ENCODE data around the gene EIF2B2. TPM values are rescaled to one million over a fixed set of nuclear protein-coding genes. Genes with fewer than 3 reads are reported as not detected.

EIF2B2 gene
- total and polyA plus RNA-seq, 2 of the 13 experiments (the other 11 are each of a cell fraction or from before 2014, with no cell fraction given), result 54.4 to 78.6 TPM

DNA sequence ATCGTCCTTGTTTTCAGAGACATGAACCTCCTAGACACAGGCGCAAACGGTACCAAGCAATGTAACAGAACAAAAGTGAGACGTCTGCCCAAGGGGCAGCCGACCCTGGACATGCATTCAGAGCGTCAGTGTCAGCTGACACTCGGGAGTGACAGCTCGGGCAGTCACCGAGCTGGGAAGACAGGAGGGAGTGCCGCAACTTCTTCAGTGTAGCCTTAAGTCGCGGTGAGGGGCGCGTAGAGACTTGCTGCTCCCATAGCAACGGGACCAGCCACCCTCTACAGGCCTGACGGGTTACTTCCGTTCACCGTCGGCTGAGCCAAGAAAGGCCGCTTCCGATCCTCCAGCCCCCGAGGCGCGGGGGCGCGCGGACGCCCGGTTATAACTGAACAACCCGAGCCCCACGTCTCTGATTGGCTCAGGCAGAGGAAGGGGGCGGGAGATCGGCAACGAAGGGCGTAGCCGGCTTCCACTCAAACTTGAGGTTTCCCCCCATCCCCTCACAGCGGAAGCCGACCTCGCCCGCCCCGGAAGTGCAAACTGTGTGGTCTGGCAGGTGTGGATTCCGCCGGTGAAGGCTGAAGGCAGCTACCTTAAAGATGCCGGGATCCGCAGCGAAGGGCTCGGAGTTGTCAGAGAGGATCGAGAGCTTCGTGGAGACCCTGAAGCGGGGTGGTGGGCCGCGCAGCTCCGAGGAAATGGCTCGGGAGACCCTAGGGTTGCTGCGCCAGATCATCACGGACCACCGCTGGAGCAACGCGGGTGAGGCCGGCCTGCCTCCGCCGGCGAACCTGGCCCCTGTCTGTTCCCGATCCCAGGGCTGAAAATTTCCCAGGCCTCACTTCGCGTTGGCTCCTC, at the start of gene EIF2B2 (continued):
- TF ChIP-seq, protein P1, sequence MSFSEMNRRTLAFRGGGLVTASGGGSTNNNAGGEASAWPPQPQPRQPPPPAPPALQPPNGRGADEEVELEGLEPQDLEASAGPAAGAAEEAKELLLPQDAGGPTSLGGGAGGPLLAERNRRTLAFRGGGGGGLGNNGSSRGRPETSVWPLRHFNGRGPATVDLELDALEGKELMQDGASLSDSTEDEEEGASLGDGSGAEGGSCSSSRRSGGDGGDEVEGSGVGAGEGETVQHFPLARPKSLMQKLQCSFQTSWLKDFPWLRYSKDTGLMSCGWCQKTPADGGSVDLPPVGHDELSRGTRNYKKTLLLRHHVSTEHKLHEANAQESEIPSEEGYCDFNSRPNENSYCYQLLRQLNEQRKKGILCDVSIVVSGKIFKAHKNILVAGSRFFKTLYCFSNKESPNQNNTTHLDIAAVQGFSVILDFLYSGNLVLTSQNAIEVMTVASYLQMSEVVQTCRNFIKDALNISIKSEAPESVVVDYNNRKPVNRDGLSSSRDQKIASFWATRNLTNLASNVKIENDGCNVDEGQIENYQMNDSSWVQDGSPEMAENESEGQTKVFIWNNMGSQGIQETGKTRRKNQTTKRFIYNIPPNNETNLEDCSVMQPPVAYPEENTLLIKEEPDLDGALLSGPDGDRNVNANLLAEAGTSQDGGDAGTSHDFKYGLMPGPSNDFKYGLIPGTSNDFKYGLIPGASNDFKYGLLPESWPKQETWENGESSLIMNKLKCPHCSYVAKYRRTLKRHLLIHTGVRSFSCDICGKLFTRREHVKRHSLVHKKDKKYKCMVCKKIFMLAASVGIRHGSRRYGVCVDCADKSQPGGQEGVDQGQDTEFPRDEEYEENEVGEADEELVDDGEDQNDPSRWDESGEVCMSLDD (CRISPR knock-in tag; IDR thresholded peaks at IDR 0.05; ENCODE audit: borderline replicate concordance), result peak; percentile 29; the same call in 1 of the 2 replicates
- no peak for TF ChIP-seq ZNF75D (CRISPR knock-in tag; IDR thresholded peaks at IDR 0.05; ENCODE audit: borderline replicate concordance)
- 0 out of 2 replicates have a peak, but pooled peaks have one; percentile 36 for TF ChIP-seq TMF1 (CRISPR knock-in tag; IDR thresholded peaks at IDR 0.05; ENCODE audit: low read depth)
- TF ChIP-seq, protein P2, sequence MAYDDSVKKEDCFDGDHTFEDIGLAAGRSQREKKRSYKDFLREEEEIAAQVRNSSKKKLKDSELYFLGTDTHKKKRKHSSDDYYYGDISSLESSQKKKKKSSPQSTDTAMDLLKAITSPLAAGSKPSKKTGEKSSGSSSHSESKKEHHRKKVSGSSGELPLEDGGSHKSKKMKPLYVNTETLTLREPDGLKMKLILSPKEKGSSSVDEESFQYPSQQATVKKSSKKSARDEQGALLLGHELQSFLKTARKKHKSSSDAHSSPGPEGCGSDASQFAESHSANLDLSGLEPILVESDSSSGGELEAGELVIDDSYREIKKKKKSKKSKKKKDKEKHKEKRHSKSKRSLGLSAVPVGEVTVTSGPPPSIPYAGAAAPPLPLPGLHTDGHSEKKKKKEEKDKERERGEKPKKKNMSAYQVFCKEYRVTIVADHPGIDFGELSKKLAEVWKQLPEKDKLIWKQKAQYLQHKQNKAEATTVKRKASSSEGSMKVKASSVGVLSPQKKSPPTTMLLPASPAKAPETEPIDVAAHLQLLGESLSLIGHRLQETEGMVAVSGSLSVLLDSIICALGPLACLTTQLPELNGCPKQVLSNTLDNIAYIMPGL (CRISPR knock-in tag; IDR thresholded peaks at IDR 0.05; ENCODE audit: borderline replicate concordance in 1 of 2, low read depth in 1 of 2), result peak in 1 of 2 experiments; percentile 49; a peak in 2 of 4 replicates
- TF ChIP-seq, protein P3, sequence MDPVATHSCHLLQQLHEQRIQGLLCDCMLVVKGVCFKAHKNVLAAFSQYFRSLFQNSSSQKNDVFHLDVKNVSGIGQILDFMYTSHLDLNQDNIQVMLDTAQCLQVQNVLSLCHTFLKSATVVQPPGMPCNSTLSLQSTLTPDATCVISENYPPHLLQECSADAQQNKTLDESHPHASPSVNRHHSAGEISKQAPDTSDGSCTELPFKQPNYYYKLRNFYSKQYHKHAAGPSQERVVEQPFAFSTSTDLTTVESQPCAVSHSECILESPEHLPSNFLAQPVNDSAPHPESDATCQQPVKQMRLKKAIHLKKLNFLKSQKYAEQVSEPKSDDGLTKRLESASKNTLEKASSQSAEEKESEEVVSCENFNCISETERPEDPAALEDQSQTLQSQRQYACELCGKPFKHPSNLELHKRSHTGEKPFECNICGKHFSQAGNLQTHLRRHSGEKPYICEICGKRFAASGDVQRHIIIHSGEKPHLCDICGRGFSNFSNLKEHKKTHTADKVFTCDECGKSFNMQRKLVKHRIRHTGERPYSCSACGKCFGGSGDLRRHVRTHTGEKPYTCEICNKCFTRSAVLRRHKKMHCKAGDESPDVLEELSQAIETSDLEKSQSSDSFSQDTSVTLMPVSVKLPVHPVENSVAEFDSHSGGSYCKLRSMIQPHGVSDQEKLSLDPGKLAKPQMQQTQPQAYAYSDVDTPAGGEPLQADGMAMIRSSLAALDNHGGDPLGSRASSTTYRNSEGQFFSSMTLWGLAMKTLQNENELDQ (CRISPR knock-in tag; IDR thresholded peaks at IDR 0.05; ENCODE audit: borderline replicate concordance), result no peak
- TF ChIP-seq ZNF768 (CRISPR knock-in tag; IDR thresholded peaks at IDR 0.05), result peak; percentile 36; the same call in 1 of the 2 replicates
- no peak for TF ChIP-seq ZNF17 (CRISPR knock-in tag; IDR thresholded peaks at IDR 0.05)
- no peak for TF ChIP-seq ZNF616 (CRISPR knock-in tag; IDR thresholded peaks at IDR 0.05; ENCODE audit: low read depth)
- TF ChIP-seq XBP1 (CRISPR knock-in tag; IDR thresholded peaks at IDR 0.05), result no peak
- TF ChIP-seq CEBPG (CRISPR knock-in tag; IDR thresholded peaks at IDR 0.05), result no peak
- no peak for TF ChIP-seq GPN1 (CRISPR knock-in tag; IDR thresholded peaks at IDR 0.05; ENCODE audit: borderline replicate concordance)
- no peak for TF ChIP-seq SATB2 (CRISPR knock-in tag; IDR thresholded peaks at IDR 0.05)
- TF ChIP-seq, protein P4, sequence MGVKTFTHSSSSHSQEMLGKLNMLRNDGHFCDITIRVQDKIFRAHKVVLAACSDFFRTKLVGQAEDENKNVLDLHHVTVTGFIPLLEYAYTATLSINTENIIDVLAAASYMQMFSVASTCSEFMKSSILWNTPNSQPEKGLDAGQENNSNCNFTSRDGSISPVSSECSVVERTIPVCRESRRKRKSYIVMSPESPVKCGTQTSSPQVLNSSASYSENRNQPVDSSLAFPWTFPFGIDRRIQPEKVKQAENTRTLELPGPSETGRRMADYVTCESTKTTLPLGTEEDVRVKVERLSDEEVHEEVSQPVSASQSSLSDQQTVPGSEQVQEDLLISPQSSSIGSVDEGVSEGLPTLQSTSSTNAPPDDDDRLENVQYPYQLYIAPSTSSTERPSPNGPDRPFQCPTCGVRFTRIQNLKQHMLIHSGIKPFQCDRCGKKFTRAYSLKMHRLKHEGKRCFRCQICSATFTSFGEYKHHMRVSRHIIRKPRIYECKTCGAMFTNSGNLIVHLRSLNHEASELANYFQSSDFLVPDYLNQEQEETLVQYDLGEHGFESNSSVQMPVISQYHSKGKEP (CRISPR knock-in tag; IDR thresholded peaks at IDR 0.05), result no peak
- TF ChIP-seq, protein P5, sequence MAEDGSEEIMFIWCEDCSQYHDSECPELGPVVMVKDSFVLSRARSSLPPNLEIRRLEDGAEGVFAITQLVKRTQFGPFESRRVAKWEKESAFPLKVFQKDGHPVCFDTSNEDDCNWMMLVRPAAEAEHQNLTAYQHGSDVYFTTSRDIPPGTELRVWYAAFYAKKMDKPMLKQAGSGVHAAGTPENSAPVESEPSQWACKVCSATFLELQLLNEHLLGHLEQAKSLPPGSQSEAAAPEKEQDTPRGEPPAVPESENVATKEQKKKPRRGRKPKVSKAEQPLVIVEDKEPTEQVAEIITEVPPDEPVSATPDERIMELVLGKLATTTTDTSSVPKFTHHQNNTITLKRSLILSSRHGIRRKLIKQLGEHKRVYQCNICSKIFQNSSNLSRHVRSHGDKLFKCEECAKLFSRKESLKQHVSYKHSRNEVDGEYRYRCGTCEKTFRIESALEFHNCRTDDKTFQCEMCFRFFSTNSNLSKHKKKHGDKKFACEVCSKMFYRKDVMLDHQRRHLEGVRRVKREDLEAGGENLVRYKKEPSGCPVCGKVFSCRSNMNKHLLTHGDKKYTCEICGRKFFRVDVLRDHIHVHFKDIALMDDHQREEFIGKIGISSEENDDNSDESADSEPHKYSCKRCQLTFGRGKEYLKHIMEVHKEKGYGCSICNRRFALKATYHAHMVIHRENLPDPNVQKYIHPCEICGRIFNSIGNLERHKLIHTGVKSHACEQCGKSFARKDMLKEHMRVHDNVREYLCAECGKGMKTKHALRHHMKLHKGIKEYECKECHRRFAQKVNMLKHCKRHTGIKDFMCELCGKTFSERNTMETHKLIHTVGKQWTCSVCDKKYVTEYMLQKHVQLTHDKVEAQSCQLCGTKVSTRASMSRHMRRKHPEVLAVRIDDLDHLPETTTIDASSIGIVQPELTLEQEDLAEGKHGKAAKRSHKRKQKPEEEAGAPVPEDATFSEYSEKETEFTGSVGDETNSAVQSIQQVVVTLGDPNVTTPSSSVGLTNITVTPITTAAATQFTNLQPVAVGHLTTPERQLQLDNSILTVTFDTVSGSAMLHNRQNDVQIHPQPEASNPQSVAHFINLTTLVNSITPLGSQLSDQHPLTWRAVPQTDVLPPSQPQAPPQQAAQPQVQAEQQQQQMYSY (CRISPR knock-in tag; IDR thresholded peaks at IDR 0.05), result no peak; the same call in 1 of the 2 replicates

Data from HepG2 (cell line).